ENCODE measurements around the gene NAGK.
"Not testable (repeated sequence)": the region's sequence is repeated elsewhere in the genome, so short reads cannot be mapped to it uniquely, and the experiment has no call there.

The NAGK gene

DNA sequence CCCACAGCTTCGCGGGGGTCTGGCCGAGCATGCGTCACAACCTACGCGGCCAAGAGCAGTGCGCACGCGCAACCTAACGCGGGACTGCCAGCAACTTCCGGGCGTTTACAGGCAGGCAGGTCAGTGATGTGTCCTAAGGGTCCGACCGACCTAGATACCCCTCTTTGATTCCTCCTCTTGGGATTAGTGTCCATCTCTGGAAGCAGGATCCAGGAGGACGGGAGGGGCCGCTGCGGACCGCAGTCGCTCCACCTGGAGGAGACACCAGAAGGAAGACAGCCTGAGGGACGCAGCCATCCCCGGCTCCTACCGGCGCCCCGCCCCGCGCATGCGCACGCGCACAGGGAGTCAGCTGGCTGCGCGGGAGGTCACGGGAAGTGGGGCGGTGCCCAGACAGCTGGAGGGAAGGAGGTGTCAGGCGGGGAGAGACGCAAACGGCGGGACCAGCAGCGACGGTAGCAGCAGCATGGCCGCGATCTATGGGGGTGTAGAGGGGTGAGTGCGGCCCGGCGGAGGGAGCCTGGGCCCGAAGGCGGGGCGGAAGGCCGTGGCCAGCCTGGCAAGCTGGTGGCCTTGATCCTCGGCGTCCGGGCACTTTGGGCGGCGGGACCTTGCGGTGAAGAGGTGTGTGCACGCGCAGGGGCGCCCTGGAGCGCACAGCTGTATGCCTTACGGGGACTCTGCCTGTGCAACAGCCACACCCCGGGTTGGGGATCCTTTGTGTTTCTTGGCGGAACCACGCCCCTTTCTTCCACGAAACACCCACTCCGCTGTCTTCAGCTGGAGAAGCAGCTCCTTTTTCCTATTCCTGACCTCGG, at the start of gene NAGK:
Gene NAGK (plus strand): TSS at position 431 of the 818 bp plus-strand sequence. CDS start 36 bp downstream, at position 467.
- DNase-seq (ENCODE audit: low read depth), result peak; percentile 96

GRCh38 chr2:71019989-71020388, 48.5 kb upstream of the NAGK start:
- DNase-seq (ENCODE audit: low read depth), result not testable (repeated sequence)

GRCh38 chr2:71021394-71021793, 47.1 kb upstream of the NAGK start:
- not testable (repeated sequence) for DNase-seq (ENCODE audit: low read depth)

GRCh38 chr2:71023553-71024243, 44.8 kb upstream of the NAGK start:
- peak; percentile 39 for DNase-seq (ENCODE audit: low read depth)

- not testable (repeated sequence) for DNase-seq (ENCODE audit: low read depth)
These were observed 32.2 kb upstream of the NAGK start for GRCh38 chr2:71036296-71036695.

- no peak for DNase-seq (ENCODE audit: low read depth)
These were observed 26.2 kb upstream of the NAGK start for GRCh38 chr2:71042287-71042686.

DNA sequence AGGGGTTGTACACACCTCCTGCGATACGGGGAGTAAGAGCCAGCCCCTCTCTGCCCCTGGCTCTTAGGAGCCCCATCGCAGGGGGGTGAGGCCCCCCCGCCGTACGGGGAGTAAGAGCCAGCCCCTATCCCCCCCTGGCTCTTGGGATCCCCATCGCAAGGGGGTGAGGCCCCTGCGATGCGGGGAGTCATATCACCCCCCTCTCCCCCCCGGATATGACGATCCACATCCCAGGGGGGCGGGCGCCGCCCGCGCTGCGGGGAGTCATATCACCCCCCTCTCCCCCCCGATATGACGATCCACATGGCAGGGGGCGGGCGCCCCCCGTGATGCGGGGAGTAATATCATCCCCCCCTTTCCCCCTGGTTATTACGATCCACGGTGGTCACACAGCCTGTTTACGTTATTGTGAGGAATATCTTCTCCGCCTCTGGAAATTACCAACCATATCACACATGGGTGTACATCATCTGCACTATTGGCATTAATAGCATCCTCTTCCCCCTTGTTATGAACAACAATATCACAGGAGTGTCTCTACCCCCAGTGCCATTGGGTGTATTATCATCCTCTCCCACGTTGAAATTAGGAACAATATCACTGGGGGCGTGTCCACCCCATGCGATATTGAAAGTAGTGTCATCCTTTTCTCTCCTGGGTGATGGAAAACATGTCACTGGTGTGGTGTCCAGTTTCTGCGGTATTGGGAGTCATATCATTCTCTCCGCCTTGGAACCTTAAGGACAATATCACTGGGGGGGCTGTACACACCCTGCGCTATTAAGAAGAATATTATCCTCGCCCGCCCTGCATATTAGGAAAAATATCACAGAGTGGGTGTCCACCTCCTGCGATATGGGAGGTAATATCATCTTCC, 24.7 kb upstream of the NAGK start:
- no peak for DNase-seq (ENCODE audit: low read depth)

DNA sequence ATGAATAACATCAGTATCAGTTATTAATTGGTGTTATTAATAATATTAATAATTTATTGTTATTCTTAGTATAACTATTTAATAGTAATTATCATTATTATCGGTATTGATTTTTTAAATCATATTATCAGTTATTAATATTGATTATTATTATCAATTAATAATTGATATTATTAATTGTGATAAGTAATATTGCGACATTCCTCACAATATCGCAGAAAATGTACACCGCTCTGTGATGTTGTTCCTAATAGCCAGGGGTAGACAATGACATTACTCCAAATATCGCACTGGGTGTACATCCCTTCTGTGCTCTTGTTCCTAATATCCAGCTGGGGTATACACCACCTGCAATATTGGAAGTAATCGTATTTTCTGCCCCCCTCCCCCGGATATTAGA, 23.3 kb upstream of the NAGK start:
- DNase-seq (ENCODE audit: low read depth), result no peak

GRCh38 chr2:71045865-71046548, 22.4 kb upstream of the NAGK start:
- DNase-seq (ENCODE audit: low read depth), result no peak

DNA sequence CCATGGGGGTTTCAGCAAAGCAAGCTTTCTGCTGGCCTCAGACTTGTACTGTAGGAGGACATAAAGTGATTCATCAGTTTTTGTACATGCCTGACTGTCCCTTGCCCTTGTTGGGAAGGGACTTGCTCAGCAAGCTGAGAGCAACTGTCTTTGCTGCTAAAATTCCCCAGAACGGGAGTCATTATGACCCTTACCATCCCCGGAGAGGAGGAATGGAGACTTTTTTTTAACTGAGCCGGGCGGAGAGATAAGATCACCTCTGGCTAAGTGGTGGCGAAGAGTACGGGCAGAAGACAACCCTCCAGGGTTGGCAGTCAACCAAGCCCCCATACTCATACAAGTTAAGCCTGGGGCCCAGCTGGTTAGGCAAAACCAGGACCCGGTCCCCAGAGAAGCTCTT, 20.4 kb upstream of the NAGK start:
- no peak for DNase-seq (ENCODE audit: low read depth)

DNA sequence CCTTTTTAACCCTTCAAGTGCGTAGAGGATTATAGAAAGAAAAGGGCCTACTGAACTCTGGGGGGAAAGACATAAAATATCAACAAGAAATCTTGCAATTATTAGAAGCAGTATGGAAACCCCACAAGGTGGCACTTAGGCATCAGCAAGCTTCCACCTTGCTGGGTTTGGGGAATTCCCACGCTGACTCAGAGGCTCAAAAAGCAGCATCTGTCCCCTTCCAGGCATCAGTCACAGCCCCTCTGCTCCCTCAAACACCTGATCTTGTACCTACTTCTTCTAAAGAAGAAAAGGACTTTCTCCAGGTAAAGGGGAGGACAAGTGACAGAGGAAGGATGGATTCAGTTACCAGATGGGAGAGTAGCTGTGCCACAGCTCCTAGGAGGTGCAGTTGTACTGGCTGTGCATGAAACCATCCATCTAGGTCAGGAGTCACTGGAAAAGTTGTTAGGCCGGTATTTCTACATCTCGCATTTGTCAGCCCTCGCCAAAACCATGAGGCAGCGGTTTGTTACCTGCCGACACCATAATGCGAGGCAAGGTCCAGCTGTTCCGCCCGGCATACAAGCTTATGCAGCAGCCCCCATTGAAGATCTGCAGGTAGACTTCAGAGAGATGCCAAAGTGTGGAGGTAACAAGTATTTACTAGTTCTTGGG, 18.6 kb upstream of the NAGK start:
- peak; percentile 12 for DNase-seq (ENCODE audit: low read depth)

DNA sequence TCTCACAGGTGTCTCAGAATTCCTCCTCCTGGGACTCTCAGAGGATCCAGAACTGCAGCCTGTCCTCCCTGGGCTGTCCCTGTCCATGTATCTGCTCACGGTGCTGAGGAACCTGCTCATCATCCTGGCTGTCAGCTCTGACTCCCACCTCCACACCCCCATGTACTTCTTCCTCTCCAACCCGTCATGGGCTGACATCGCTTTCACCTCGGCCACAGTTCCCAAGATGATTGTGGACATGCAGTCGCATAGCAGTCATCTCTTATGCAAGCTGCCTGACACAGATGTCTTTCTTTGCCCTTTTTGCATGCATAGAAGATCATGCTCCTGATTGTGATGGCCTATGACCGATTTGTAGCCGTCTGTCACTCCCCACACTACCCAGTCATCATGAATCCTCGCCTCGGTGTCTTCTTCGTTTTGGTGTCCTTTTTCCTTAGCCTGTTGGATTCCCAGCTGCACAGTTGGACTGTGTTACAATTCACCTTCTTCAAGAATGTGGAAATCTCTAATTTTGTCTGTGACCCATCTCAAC, 13.2 kb upstream of the NAGK start:
- DNase-seq (ENCODE audit: low read depth), result not testable (repeated sequence)

DNA sequence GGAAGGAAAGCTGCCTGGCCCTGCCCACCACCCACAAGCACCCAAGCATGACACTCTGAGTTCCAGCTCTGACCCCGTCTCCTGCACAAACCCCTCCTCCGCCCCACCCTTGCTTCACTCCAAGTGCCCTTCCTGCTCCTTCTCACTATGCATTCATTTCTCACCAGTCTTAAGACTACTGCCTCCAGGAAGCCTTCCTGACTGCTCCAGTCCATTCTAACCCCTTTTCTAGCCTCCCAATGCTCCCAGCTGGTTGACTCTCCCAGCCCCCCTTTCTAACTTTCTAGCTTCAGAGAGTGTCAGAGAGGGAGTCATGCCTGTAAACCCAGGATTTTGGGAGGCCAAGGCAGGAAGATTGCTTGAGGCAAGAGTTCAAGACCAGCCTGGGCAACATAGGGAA, 8.2 kb upstream of the NAGK start:
- DNase-seq (ENCODE audit: low read depth), result no peak

DNA sequence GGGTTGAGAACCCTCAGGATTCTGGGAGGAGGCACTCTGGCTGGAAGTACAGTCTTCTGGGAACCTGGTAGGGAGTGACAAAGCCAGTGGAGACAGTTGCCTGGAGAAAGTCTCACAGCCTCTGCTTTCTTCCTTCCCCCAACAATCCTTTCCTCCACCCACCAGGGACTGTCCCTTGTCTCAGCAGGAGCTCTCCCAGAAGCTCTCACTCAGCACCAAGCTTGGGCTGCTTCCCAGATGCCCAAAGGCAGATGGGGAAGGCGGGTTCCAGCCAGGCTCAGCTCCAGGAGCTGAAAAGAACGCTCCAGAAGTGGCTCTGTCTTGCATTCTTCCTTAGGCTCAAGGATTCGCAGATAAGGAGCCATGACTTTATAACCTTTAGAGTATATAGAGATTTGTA, 7.6 kb upstream of the NAGK start:
- no peak for DNase-seq (ENCODE audit: low read depth)

DNA sequence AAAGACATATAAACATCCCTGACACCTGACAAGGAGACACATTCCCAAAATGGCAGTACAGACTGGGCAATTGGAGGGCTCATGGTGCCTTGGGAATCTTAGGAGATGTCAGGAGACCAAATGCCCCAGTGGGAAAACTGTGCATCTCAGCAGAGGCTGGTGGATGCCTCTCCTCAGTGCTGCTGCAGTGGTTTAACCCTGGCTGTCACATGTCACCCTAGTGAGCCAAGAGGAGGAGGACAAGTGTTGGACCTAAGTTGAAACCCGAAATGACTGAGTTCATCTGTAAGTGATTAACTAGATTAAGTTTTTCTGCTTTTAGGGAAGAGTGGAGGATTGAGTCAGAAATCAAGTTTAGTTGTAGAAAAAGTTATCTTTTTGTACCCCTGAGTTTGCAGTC, 5.2 kb upstream of the NAGK start:
- no peak for DNase-seq (ENCODE audit: low read depth)

GRCh38 chr2:71064110-71064611, 4.3 kb upstream of the NAGK start:
- DNase-seq (ENCODE audit: low read depth), result no peak

GRCh38 chr2:71064754-71065621, 3.5 kb upstream of the NAGK start:
- no peak for DNase-seq (ENCODE audit: low read depth)

DNA sequence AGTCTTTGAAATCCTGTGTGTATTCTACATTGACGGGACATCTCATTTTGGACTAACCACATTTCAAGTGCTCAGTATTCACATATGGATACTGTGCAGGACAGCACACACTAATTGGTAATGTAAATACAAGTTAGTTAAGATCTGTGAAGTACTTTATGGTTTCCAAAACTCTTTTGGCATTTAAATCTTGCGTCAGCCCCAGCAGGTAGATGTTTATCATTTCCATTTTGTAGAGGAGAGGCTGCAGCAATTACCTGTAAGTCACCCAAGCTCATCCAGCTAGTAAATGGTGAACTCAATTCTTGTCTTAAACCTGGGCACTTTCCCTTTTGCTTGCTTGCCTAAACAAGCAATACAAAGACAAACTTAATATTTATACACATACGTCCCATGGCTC, 1.6 kb upstream of the NAGK start:
- no peak for DNase-seq (ENCODE audit: low read depth)

GRCh38 chr2:71067567-71068217, 756 bp upstream of the NAGK start:
- DNase-seq (ENCODE audit: low read depth), result no peak

All from T-helper 22 cell (primary cell).